ENCODE measurements around the gene FBXL17. TPM values are rescaled to one million over a fixed set of nuclear protein-coding genes. Genes with fewer than 3 reads are reported as not detected.

FBXL17 gene
- total RNA-seq, 1 donor from 2014 or later, result 4.2 TPM

- no peak for TF ChIP-seq CTCF (conservative IDR thresholded peaks at IDR 0.05; ENCODE audit: low read depth, low read length)
- no peak for DNase-seq (ENCODE audit: low read depth)
- no peak overlapping the region for H3K4me3 ChIP-seq (ENCODE audit: low read depth, low read length)
Measured at GRCh38 chr5:107889387-107889786, 492.5 kb downstream of the FBXL17 start.

- no peak overlapping the region for H3K4me3 ChIP-seq (ENCODE audit: low read depth, low read length)
- no peak for TF ChIP-seq CTCF (conservative IDR thresholded peaks at IDR 0.05; ENCODE audit: low read depth, low read length)
- no peak for DNase-seq (ENCODE audit: low read depth)
Measured at GRCh38 chr5:107888541-107888940, 493.4 kb downstream of the FBXL17 start.

- H3K4me3 ChIP-seq (ENCODE audit: low read depth, low read length), result no peak overlapping the region
- DNase-seq (ENCODE audit: low read depth), result no peak
- TF ChIP-seq CTCF (conservative IDR thresholded peaks at IDR 0.05; ENCODE audit: low read depth, low read length), result no peak
Measured at GRCh38 chr5:107887166-107887943, 494.5 kb downstream of the FBXL17 start.

- no peak for TF ChIP-seq CTCF (conservative IDR thresholded peaks at IDR 0.05; ENCODE audit: low read depth, low read length)
- no peak for DNase-seq (ENCODE audit: low read depth)
- H3K4me3 ChIP-seq (ENCODE audit: low read depth, low read length), result no peak overlapping the region
Measured at GRCh38 chr5:107885601-107886000, 496.3 kb downstream of the FBXL17 start.

- DNase-seq (ENCODE audit: low read depth), result no peak
- TF ChIP-seq CTCF (conservative IDR thresholded peaks at IDR 0.05; ENCODE audit: low read depth, low read length), result no peak
Measured at GRCh38 chr5:107884871-107885270, 497.0 kb downstream of the FBXL17 start.

GRCh38 chr5:107878661-107879060, 503.2 kb downstream of the FBXL17 start:
- no peak for TF ChIP-seq CTCF (conservative IDR thresholded peaks at IDR 0.05; ENCODE audit: low read depth, low read length)
- no peak overlapping the region for H3K4me3 ChIP-seq (ENCODE audit: low read depth, low read length)
- no peak for DNase-seq (ENCODE audit: low read depth)

More at GRCh38 chr5:107884871-107885270, 497.0 kb downstream of the FBXL17 start:
- H3K4me3 ChIP-seq (ENCODE audit: low read depth, low read length), result no peak overlapping the region

GRCh38 chr5:107876906-107877305, 505.0 kb downstream of the FBXL17 start:
- no peak for DNase-seq (ENCODE audit: low read depth)
- no peak for TF ChIP-seq CTCF (conservative IDR thresholded peaks at IDR 0.05; ENCODE audit: low read depth, low read length)
- H3K4me3 ChIP-seq (ENCODE audit: low read depth, low read length), result no peak overlapping the region

All from epithelial cell of proximal tubule (primary cell).